DMS 273 (cell line): ENCODE measurements around the gene ABCA2.

ENCODE experiments used
- DNase-seq: peaks from one replicate; lab custom pipeline; 2025; ENCODE audit not compliant: unreplicated experiment; lab: John Stamatoyannopoulos, UW

Gene ABCA2

GRCh38 chr9:137027369-137028262 is at the start of gene ABCA2:
TSS of gene ABCA2 (minus strand) at chr9:137028237. CDS start at chr9:137028140, 97 bp downstream.
- peak; percentile 64 for DNase-seq

- peak; percentile 69 for DNase-seq
These were observed 49.1 kb upstream of the ABCA2 start, which contains the start of gene UAP1L1 for GRCh38 chr9:137077010-137077747. TSS of gene UAP1L1 (plus strand) at chr9:137077517. CDS start at chr9:137077533, 16 bp downstream.

- no peak for DNase-seq
These were observed 48.6 kb upstream of the ABCA2 start for GRCh38 chr9:137076636-137077009.

DNA sequence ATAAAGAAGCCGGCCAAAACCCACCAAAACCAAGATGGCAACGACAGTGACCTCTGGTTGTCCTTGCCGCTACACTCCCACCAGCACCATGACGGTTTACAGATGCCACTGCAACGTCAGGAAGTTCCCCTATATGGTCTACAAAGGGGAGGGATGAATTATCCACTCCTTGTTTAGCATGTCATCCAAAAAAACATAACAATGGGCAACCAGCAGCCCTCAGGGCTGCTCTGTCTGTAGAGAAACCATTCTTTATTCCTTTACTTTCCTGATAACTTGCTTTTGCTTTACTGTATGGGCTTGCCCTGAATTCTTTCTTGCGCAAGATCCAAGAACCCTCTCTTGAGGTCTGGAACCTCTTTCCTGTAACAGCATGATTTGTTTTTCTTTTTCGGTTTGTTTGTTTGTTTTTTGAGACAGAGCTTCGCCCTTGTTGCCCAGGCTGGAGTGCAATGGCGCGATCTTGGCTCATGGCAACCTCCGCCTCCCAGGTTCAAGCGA is 47.3 kb upstream of the ABCA2 start:
- DNase-seq: no peak

DNA sequence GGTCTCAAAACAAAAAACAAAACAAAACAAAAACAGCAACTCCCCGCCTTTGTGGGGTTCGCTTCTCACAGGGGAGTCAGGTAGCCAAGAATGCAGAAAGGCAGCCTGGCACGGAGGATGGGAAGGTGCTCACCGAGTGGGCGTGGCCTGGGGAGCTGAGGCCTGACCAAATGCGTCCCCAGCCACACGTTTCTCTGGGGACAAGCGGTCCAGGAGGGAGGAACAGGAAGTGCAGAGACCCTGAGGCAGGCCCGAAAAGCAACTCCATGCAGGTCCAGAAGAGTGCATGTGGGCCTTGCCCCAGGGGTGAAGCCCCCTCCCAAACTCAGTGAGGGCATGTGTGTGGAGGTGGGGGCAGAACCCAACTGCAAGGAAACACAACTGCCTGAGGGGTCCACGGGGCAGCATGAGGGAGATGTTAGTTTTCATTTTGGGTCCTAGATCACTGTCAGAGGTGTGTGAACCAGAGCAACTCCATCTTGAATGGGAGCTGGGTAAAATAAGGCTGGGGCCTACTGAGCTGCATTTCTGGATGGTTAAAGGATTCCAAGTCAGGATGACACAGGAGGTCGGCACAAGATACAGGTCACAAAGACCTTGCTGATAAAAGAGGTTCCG is 46.7 kb upstream of the ABCA2 start:
- DNase-seq: no peak

DNA sequence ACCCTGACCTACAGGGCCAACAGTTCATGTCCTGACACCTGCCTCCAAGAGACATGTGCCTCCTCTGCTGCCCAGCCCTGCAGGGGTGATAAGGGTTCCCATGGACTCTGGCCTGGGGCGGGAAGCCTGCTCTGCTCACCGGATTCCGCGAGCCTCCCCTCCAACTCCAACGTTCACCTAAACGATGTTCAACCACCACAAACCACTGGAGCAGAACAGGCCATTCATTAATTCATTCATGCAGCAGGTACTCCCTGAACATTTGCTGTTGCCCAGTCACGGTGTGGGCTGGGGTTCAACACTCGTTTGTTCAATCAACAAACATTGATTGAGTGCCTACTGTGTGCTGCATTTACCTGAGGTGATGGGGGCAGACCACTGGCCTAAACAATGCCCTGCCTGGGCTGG is 46.0 kb upstream of the ABCA2 start:
- no peak for DNase-seq

GRCh38 chr9:137071282-137071681 is 43.2 kb upstream of the ABCA2 start:
- DNase-seq: no peak

DNA sequence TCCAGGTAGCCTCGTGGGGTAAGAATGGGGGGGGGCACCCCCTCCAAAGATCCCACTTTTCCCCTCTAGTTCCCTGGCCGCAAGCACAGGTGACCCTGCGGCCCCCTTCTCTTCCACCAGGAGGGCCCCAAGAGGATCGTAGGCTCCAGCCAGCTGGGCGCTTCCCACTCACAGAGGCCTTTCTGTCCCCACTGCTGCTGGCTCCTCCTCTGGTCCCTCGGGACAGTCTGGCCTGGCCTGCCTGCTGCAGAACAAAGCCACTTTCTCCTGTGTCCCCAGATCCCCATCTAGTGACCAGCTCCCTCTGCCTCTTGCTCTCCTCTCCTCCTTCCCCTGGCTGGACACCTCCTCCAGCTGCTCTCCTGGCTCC is 42.9 kb upstream of the ABCA2 start:
- DNase-seq: no peak

GRCh38 chr9:137070201-137070905 is 42.3 kb upstream of the ABCA2 start, which contains the start of gene SAPCD2:
TSS of gene SAPCD2 (minus strand) at chr9:137070557. CDS start at chr9:137070460, 97 bp downstream.
- DNase-seq: peak; percentile 95

- peak; percentile 59 for DNase-seq
These were observed 41.6 kb upstream of the ABCA2 start for GRCh38 chr9:137069508-137070091.

- DNase-seq: no peak
These were observed 40.8 kb upstream of the ABCA2 start for GRCh38 chr9:137068539-137069507.

- DNase-seq: peak; percentile 87
These were observed 40.0 kb upstream of the ABCA2 start for GRCh38 chr9:137067860-137068538.

GRCh38 chr9:137066096-137066861 is 38.2 kb upstream of the ABCA2 start:
- no peak for DNase-seq

DNA sequence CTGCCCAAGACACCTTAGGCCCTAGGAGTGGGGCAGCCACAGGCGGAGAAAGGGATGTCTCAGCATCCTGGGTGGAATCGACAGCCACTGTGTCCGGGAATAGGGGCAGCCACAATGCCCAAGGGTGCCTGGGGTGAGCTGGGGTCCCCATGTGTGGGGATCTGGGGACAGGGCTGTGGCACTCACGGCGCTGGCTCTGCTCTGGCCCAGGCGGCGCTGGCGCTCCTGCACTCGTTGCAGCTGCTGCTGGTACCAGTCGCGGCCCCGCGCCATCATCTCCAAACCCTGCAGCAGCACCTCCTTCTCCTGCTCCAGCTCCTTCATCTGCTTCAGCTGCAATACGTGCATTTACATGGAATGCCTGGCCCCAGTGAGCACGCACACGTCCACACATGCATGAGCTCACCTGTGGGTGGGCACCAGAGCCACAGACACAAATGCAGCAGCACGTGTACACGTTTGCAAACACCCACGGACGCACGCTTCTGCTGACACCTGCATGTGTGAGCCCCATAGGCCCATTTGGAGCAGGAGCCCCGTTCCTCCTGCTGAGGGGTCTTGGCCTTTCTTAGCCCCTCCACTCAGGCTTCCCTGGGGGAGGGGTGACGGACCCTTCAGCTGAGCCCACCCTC is 37.4 kb upstream of the ABCA2 start:
- DNase-seq: no peak

DNA sequence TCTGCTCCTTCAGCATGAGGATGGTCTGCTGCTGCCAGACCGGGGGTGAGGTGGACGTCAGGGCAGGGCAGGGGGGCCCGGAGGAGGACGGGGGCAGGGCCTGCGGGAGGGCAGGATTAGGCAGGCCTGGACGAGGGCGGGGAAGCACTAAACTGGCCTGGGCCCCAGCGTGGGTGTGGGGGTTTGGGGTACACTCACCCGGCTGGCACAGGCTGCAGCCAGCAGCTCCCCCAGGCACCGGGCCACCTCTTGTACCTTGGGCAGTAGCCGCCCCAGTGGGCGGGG is 36.8 kb upstream of the ABCA2 start:
- no peak for DNase-seq

DNA sequence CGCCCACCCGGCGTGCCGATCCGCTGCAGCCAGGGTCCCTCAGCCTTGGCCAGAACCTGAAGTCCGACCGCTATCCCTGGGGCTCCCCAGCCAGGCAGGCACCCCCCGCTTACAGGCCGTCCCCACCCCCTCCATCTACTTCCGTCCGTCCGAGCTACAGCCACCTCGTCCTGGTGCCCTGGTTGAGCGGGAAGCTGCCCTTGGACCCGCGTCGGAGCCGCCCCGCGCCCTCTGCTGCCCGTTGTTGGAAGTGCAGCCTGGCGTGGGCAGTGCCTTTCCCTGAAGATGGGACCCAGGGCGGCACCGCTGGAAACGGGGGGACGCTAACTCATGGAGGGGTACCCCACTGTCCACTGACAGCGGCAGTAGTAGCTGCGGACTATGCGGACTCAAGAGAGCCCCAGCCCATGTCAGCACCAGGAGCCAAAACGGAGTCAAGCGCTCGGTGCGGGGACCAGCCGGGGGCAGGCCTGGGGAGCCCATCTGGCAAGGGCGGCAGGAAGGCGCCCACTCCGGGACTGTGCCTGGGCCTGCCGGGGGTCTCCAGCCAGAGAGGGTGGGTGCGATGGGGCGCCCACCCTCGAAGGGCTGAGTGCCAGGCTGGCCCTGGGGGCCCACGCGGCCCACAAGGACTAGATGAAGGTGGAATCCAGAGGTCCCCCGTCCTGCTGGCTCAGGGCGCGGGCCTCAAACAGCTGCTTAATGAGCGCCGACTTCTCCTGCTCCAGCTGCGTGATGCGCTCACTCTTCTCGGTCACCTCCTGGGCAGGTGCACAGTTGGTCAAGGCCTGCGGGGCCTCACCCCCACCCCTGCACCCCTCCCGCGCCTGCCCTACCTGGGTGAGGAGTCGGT is 36.2 kb upstream of the ABCA2 start:
- peak; percentile 73 for DNase-seq
